ENCODE data around the gene SPATA3.

DNA sequence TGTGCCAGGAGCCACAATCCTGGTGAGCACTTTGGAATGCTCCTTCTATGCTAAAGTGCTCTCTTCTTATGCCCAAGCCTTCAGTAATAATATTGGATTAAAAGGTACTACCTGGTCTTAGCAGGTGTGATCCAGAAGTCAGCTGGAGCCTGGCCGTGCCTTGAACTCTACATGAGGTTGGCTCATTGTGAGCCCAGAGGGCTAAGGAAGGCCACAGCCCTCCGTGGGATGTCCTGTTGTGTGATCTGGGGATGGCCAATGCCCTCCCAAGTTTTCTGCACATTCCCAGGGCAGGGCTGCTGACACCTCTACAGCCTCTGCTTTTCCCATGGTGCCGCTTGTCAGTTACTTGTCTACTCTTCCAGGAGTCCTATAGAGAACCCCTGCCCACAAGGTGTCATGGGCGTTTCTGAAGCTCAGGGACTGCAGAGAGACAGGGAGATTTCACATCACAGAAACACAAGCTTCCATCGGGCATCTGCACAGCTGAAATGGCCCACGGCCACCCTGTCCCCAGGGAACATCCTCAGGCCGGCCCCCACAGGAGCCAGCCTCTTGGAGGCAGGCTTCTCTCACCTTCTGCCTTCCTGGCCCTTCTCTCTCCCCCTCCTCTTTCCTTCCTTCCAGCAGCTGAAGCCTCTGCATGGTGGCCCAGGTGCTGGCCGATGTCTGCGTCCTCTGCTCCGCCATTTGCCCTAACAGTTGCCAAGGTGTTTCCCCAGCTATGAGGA, 43.5 kb upstream of the SPATA3 start:
- TF ChIP-seq POLR2A (IDR thresholded peaks at IDR 0.05): no peak
- TF ChIP-seq, protein P1, sequence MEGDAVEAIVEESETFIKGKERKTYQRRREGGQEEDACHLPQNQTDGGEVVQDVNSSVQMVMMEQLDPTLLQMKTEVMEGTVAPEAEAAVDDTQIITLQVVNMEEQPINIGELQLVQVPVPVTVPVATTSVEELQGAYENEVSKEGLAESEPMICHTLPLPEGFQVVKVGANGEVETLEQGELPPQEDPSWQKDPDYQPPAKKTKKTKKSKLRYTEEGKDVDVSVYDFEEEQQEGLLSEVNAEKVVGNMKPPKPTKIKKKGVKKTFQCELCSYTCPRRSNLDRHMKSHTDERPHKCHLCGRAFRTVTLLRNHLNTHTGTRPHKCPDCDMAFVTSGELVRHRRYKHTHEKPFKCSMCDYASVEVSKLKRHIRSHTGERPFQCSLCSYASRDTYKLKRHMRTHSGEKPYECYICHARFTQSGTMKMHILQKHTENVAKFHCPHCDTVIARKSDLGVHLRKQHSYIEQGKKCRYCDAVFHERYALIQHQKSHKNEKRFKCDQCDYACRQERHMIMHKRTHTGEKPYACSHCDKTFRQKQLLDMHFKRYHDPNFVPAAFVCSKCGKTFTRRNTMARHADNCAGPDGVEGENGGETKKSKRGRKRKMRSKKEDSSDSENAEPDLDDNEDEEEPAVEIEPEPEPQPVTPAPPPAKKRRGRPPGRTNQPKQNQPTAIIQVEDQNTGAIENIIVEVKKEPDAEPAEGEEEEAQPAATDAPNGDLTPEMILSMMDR (IDR thresholded peaks at IDR 0.05): no peak
